ENCODE results near the gene HTRA3. TPM values are rescaled to one million over a fixed set of nuclear protein-coding genes. Genes with fewer than 3 reads are reported as not detected.

Gene HTRA3
- total and polyA plus RNA-seq, 2 of the 8 experiments (the other 6 are each of a cell fraction or from before 2014, with no cell fraction given), result 3.2 to 5.8 TPM

GRCh38 chr4:8310306-8310705 lies 40.8 kb downstream of the HTRA3 start:
- no peak for DNase-seq (ENCODE audit: low read depth in 1 of 2, low spot score in 2 of 2)
- Histone ChIP-seq H3K56ac (replicated peaks; ENCODE audit: insufficient read length, low read depth, low read length) (no peak overlapping the region), H4K20me1 (replicated peaks in 1 of 2; ENCODE audit: control insufficient read depth in 1 of 2, insufficient read depth in 2 of 2, low read length in 2 of 2) (no peaks in the 10 kb centered on the region), H2BK5ac (ENCODE audit: low read depth, low read length) (no peak overlapping the region), H3K27me3 (replicated peaks in 1 of 4; ENCODE audit: control insufficient read depth in 3 of 4, extremely low read depth in 1 of 4, insufficient read depth in 3 of 4, low read length in 3 of 4) (peaks cover 0 to 4% (median 0%) of the 10 kb centered on the region in 4 experiments; a peak in 3 of 7 replicates), H2BK20ac (ENCODE audit: low read length) (no peak overlapping the region), H2BK120ac (replicated peaks; ENCODE audit: low read depth, low read length) (no peak overlapping the region), H3K23ac (ENCODE audit: insufficient read length) (no peak overlapping the region), H4K8ac (ENCODE audit: extremely low read depth, insufficient read depth, low read length) (no peak overlapping the region), H3K27ac (ENCODE audit: low read depth, low read length) (no peak overlapping the region), H3K23me2 (ENCODE audit: low read depth, low read length) (no peaks in the 10 kb centered on the region), H2AFZ (ENCODE audit: low read length) (no peak overlapping the region), H3K9ac (replicated peaks in 1 of 4; ENCODE audit: extremely low read depth in 1 of 4, low read depth in 3 of 4, low read length in 3 of 4) (no peak overlapping the region), H3K14ac (ENCODE audit: insufficient read length) (no peak overlapping the region), H3K79me2 (ENCODE audit: control insufficient read depth in 1 of 2, insufficient read depth in 2 of 2, low read length in 2 of 2) (no peaks in the 10 kb centered on the region), H2BK15ac (ENCODE audit: low read length) (no peak overlapping the region), H2BK12ac (ENCODE audit: low read depth, low read length) (no peak overlapping the region), H3K79me1 (ENCODE audit: low read depth, low read length) (no peaks in the 10 kb centered on the region), H3K18ac (ENCODE audit: extremely low read depth, low read length) (no peak overlapping the region), H2AK5ac (ENCODE audit: low read depth, low read length) (no peak overlapping the region), H3K4me2 (ENCODE audit: insufficient read depth in 1 of 2, low read depth in 2 of 2, low read length in 2 of 2) (no peak overlapping the region), H3K9me3 (ENCODE audit: insufficient read depth in 2 of 2, low read depth in 1 of 2, low read length in 1 of 2) (no peaks in the 10 kb centered on the region; a peak in 2 of 4 replicates), H3K4me1 (replicated peaks in 1 of 4; ENCODE audit: control insufficient read depth in 3 of 4, insufficient read depth in 4 of 4, low read length in 3 of 4) (peaks cover 0 to 10% (median 7%) of the 10 kb centered on the region in 4 experiments; a peak in 5 of 7 replicates), H3K4ac (replicated peaks; ENCODE audit: insufficient read length, low read depth, low read length) (no peak overlapping the region), H3K36me3 (ENCODE audit: control insufficient read depth in 2 of 4, insufficient read depth in 4 of 4, low read length in 3 of 4) (no peaks in the 10 kb centered on the region), H3K4me3 (ENCODE audit: extremely low read depth in 1 of 4, insufficient read depth in 2 of 4, low read depth in 3 of 4, low read length in 4 of 4) (no peak overlapping the region), H4K5ac (ENCODE audit: insufficient read length, low read depth, low read length) (no peak overlapping the region), H4K91ac (replicated peaks; ENCODE audit: insufficient read length, low read length) (no peak overlapping the region)
- POLR2A ChIA-PET (ENCODE audit: partially characterized antibody), result no interaction called here
- CTCF ChIA-PET (ENCODE audit: partially characterized antibody), result interaction anchor here (0.9 to 2.9 kb wide), 6 partner anchors 10 to 298 kb away, joined by 4 to 13 read pairs (median 6); no protein-coding TSS in a partner anchor
- 82% methylated on average over 10 of the region's 10 CpGs; no CpG with 5 or more reads in 1 of the 2 experiments for WGBS, 2 experiments (ENCODE audit: extremely low coverage in 1 of 2, insufficient coverage in 1 of 2, insufficient read length in 1 of 2, insufficient replicate concordance in 2 of 2, low coverage in 1 of 2, low lambda C conversion rate in 2 of 2, missing lambda C conversion rate in 1 of 2)
- TF ChIP-seq CREB1 (IDR thresholded peaks at IDR 0.05), result no peak
- TF ChIP-seq RBBP5 (IDR thresholded peaks at IDR 0.05; ENCODE audit: borderline replicate concordance, low read depth, low read length), result no peak
- TF ChIP-seq BRCA1 (IDR thresholded peaks at IDR 0.05; ENCODE audit: low read depth, low read length), result no peak
- TF ChIP-seq RFX5 (IDR thresholded peaks at IDR 0.05; ENCODE audit: borderline replicate concordance, low read depth, low read length), result no peak
- no peak for FAIRE-seq

Data from H1 (cell line).